BLaER1 (cell line): ENCODE data around the gene ZMYND8.
"Not testable (repeated sequence)": the region's sequence is repeated elsewhere in the genome, so short reads cannot be mapped to it uniquely, and the experiment has no call there.

Experiments used
- H3K27ac ChIP-seq: shearing (Covaris generic); formaldehyde crosslinking; 2 replicates; pipeline ENCODE4 v1.8.1; 2022
- H3K27me3 ChIP-seq: shearing (Covaris generic); formaldehyde crosslinking; 2 replicates; pipeline ENCODE4 v1.8.1; 2022
- H3K36me3 ChIP-seq: shearing (Covaris generic); formaldehyde crosslinking; 2 replicates; pipeline ENCODE4 v1.8.1; 2022
- H3K4me1 ChIP-seq: shearing (Covaris generic); formaldehyde crosslinking; 2 replicates; pipeline ENCODE4 v1.8.1; 2022
- H3K4me2 ChIP-seq: shearing (Covaris generic); formaldehyde crosslinking; 2 replicates; pipeline ENCODE4 v1.8.1; 2022
- H3K4me3 ChIP-seq: shearing (Covaris generic); formaldehyde crosslinking; 2 replicates; pipeline ENCODE4 v1.8.1; 2022
- H3K9ac ChIP-seq: shearing (Covaris generic); formaldehyde crosslinking; 2 replicates; pipeline ENCODE4 v1.8.1; 2022
- H3K9me3 ChIP-seq: shearing (Covaris generic); formaldehyde crosslinking; 2 replicates; pipeline ENCODE4 v1.8.1; 2022
- H4K20me1 ChIP-seq: shearing (Covaris generic); formaldehyde crosslinking; 2 replicates; pipeline ENCODE4 v1.8.1; 2022
- Cebpa-rat ChIP-seq: shearing (Covaris generic); IDR thresholded peaks from 2 replicates; pipeline ENCODE4 v1.8.1; 2022

Gene ZMYND8

GRCh38 chr20:47281376-47281775, 75.1 kb downstream of the ZMYND8 start:
- no peak overlapping the region for H3K9ac ChIP-seq
- peaks cover 34% of the 10 kb centered on the region for H3K4me1 ChIP-seq
- H3K4me3 ChIP-seq = no peak overlapping the region
- no peak overlapping the region for H3K27ac ChIP-seq
- peaks cover 100% of the 10 kb centered on the region for H3K36me3 ChIP-seq
- H3K27me3 ChIP-seq = no peaks in the 10 kb centered on the region
- H3K4me2 ChIP-seq = no peak overlapping the region
- no peak for TF ChIP-seq Cebpa-rat
- no peaks in the 10 kb centered on the region for H3K9me3 ChIP-seq
- H4K20me1 ChIP-seq = peaks cover 92% of the 10 kb centered on the region

GRCh38 chr20:47280668-47281067, 75.8 kb downstream of the ZMYND8 start:
- H3K4me3 ChIP-seq = no peak overlapping the region
- peaks cover 98% of the 10 kb centered on the region for H4K20me1 ChIP-seq
- peak overlapping the region; percentile 7; the same call in 1 of the 2 replicates for H3K27ac ChIP-seq
- peaks cover 41% of the 10 kb centered on the region for H3K4me1 ChIP-seq
- 0 out of 2 replicates have a peak overlapping the region, but pooled peaks have one; percentile 3 for H3K4me2 ChIP-seq
- no peak for TF ChIP-seq Cebpa-rat
- no peak overlapping the region for H3K9ac ChIP-seq
- H3K9me3 ChIP-seq = no peaks in the 10 kb centered on the region
- no peaks in the 10 kb centered on the region for H3K27me3 ChIP-seq
- peaks cover 100% of the 10 kb centered on the region for H3K36me3 ChIP-seq

DNA sequence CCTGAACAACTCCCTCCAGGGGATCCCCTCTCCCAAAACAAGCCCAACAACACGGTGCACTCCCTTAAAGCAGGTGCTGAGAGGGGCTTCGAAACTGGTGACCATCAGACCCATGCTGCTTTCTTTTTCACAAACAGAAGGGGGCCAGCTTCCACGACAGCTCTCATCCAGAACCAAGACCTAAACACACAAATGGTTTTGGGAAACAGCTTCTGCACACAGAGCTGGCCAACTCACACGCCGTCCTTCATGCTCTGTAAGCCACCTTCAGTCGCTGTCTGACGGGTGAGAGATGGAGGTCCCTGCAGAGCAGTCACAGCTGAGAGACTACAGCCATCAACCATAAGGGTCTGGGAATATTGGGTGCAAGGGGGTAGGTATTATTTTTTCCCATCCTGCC, 76.3 kb downstream of the ZMYND8 start:
- Histone ChIP-seq H3K4me3 (no peak overlapping the region), H3K4me2 (0 out of 2 replicates have a peak overlapping the region, but pooled peaks have one; percentile 3), H4K20me1 (peaks cover 98% of the 10 kb centered on the region), H3K9ac (no peak overlapping the region), H3K36me3 (peaks cover 100% of the 10 kb centered on the region), H3K27ac (peak overlapping the region; percentile 7; the same call in 1 of the 2 replicates), H3K27me3 (no peaks in the 10 kb centered on the region), H3K4me1 (peaks cover 45% of the 10 kb centered on the region), H3K9me3 (no peaks in the 10 kb centered on the region)
- no peak for TF ChIP-seq Cebpa-rat

DNA sequence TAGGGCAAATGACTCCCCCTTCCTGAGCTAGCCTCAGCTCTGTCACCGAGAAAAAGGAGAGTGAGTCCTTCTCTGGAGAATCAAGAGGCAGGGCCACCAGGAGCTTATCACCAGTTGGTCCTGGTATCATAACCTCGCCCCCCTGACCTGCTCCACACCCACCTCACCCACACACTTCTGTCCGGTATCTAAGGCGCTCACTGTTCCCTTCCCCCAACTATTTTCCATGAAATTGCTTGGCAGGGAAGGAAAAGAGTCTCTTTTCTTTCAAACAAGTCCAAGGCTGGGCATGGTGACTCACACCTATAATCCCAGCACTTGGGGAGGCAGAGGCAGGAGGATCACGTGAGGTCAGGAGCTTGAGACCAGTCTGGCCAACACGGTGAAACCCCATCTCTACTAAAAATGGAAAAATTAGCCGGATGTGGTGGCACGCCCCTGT, 77.6 kb downstream of the ZMYND8 start:
- H3K27me3 ChIP-seq = no peaks in the 10 kb centered on the region
- H4K20me1 ChIP-seq = peaks cover 98% of the 10 kb centered on the region
- peaks cover 100% of the 10 kb centered on the region for H3K36me3 ChIP-seq
- H3K9ac ChIP-seq = no peak overlapping the region
- H3K4me3 ChIP-seq = no peak overlapping the region
- peak overlapping the region; percentile 35; the same call in 1 of the 2 replicates for H3K27ac ChIP-seq
- TF ChIP-seq Cebpa-rat = no peak
- H3K4me1 ChIP-seq = peaks cover 58% of the 10 kb centered on the region
- no peaks in the 10 kb centered on the region for H3K9me3 ChIP-seq
- no peak overlapping the region for H3K4me2 ChIP-seq

GRCh38 chr20:47277535-47277872, 79.0 kb downstream of the ZMYND8 start:
- Histone ChIP-seq H3K4me2 (peak overlapping the region; percentile 17), H4K20me1 (peaks cover 98% of the 10 kb centered on the region), H3K36me3 (peaks cover 98% of the 10 kb centered on the region), H3K4me1 (peaks cover 71% of the 10 kb centered on the region)
- H3K27ac ChIP-seq, H3K27me3 ChIP-seq, H3K9me3 ChIP-seq, H3K4me3 ChIP-seq, H3K9ac ChIP-seq: not testable (repeated sequence)

- no peaks in the 10 kb centered on the region for H3K27me3 ChIP-seq
- H3K27ac ChIP-seq = no peak overlapping the region
- H3K9ac ChIP-seq = no peak overlapping the region
- H3K4me1 ChIP-seq = peaks cover 76% of the 10 kb centered on the region
- H3K4me3 ChIP-seq = no peak overlapping the region
- H4K20me1 ChIP-seq = peaks cover 95% of the 10 kb centered on the region
- H3K9me3 ChIP-seq = no peaks in the 10 kb centered on the region
- H3K36me3 ChIP-seq = peaks cover 98% of the 10 kb centered on the region
- TF ChIP-seq Cebpa-rat = no peak
- peak overlapping the region; percentile 17 for H3K4me2 ChIP-seq
Measured at GRCh38 chr20:47276851-47277534, 79.5 kb downstream of the ZMYND8 start.

DNA sequence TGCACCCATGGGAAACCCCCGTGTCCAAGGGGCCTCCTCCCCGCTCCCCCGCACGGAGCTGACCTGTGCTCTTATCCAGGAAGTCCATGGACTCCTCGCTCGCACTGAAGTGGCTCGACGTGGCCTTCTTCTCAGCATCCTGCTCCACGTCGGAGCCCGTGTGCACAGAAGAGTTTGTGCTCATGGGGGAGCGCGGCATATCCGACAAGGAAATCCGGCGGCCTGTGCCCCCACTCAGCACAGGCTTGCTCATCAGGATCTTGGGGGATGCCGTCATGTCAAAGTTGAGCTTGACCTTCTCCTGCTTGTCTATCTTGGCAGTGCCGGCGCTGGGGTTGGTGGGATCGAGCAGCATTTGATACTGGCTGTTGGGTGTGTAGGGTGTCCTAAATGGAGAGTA, 80.2 kb downstream of the ZMYND8 start:
- Histone ChIP-seq H3K27me3 (no peaks in the 10 kb centered on the region), H3K9me3 (no peaks in the 10 kb centered on the region), H3K27ac (no peak overlapping the region), H3K9ac (no peak overlapping the region), H3K4me2 (no peak overlapping the region), H3K4me3 (no peak overlapping the region), H4K20me1 (peaks cover 88% of the 10 kb centered on the region), H3K36me3 (peaks cover 98% of the 10 kb centered on the region), H3K4me1 (peaks cover 83% of the 10 kb centered on the region)
- TF ChIP-seq Cebpa-rat = no peak

- Histone ChIP-seq H3K36me3 (peaks cover 98% of the 10 kb centered on the region), H3K4me2 (no peak overlapping the region; the same call in 1 of the 2 replicates), H3K27me3 (no peaks in the 10 kb centered on the region), H3K9ac (no peak overlapping the region), H3K4me3 (no peak overlapping the region), H3K9me3 (no peaks in the 10 kb centered on the region), H3K27ac (0 out of 2 replicates have a peak overlapping the region, but pooled peaks have one; percentile 20), H4K20me1 (peaks cover 81% of the 10 kb centered on the region), H3K4me1 (peaks cover 86% of the 10 kb centered on the region)
- TF ChIP-seq Cebpa-rat = no peak
Measured at GRCh38 chr20:47275548-47275947, 81.0 kb downstream of the ZMYND8 start.

DNA sequence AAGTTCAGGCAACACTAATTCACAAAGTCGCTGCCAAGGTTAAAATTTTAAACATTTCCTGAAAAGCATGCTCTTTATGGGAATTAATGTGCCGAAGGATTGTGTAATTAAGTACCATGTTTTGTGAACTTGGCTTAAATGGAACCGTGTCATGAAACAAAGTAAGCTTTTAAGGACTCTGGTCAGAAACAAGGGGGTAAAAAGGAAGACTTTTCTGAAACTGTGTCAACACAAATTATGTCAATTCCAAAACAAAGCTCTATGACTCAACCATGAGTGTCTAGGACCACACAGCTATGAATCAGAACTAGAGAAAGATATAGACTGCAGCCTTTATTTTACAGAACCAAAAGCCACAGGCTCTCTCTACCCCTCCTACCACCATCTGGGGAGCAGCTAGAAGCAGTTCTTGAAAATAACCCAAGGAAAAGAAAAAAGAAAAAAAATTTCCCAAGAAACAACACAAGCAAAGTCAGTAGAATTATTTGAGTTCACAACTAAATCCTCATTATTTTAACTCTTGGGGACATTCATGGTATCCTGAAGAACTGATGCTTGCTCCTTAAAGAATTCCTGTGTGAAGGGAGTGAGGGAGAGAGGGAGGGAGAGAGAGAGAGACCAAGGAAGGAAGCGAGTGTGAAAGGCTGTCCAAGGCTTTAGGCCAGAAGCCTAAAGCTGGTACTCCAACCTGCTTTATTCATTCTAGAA, 81.9 kb downstream of the ZMYND8 start:
- no peak overlapping the region for H3K9ac ChIP-seq
- H3K36me3 ChIP-seq = peaks cover 98% of the 10 kb centered on the region

GRCh38 chr20:47273591-47274235, 82.8 kb downstream of the ZMYND8 start:
- peaks cover 98% of the 10 kb centered on the region for H3K36me3 ChIP-seq
- H3K9ac ChIP-seq = no peak overlapping the region
- no peaks in the 10 kb centered on the region for H3K9me3 ChIP-seq
- H3K4me3 ChIP-seq = no peak overlapping the region
- H3K27ac ChIP-seq = peak overlapping the region; percentile 2; the same call in 1 of the 2 replicates
- H3K27me3 ChIP-seq = no peaks in the 10 kb centered on the region
- H3K4me2 ChIP-seq = peak overlapping the region; percentile 7; the same call in 1 of the 2 replicates
- peaks cover 93% of the 10 kb centered on the region for H3K4me1 ChIP-seq
- TF ChIP-seq Cebpa-rat = no peak
- H4K20me1 ChIP-seq = peaks cover 64% of the 10 kb centered on the region

More for the DNA sequence above, 81.9 kb downstream of the ZMYND8 start:
- Histone ChIP-seq H3K4me1 (peaks cover 88% of the 10 kb centered on the region), H3K27ac (peak overlapping the region; percentile 2; the same call in 1 of the 2 replicates), H3K4me3 (no peak overlapping the region), H4K20me1 (peaks cover 71% of the 10 kb centered on the region), H3K4me2 (peak overlapping the region; percentile 7; the same call in 1 of the 2 replicates), H3K9me3 (no peaks in the 10 kb centered on the region), H3K27me3 (no peaks in the 10 kb centered on the region)
- TF ChIP-seq Cebpa-rat = no peak
